COR-L47 (cell line): ENCODE measurements around the gene CARS1.

Experiments used
- DNase-seq: peaks from one replicate; lab custom pipeline; 2025; lab: John Stamatoyannopoulos, UW

Gene CARS1

DNA sequence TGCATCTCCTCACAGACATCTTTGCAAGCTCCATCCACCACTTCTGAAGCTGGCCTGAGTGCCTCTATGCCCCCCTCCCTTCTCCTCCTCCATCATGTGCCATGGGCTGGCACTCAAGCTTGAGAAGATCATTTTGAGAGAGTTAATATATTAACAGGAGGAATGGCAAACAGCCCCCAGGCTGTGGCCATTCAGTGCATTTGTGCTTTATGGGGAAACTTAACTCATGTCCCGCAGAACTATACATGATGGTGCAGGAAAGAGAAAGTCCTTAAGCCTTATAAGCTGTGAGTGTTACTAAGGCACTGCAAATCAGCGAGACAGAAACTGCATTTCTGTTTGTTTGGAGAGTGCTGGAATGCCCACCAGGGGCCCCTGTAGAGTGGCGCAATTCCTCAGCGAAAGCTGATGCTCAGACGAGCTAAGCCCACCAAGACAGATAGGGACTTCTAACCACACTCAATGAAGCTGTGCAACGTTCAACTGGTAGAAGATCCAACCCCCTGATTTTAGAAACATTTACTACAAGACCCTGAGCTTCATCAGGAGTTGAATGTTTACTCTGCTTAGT is 101.2 kb downstream of the CARS1 start:
- no peak for DNase-seq

DNA sequence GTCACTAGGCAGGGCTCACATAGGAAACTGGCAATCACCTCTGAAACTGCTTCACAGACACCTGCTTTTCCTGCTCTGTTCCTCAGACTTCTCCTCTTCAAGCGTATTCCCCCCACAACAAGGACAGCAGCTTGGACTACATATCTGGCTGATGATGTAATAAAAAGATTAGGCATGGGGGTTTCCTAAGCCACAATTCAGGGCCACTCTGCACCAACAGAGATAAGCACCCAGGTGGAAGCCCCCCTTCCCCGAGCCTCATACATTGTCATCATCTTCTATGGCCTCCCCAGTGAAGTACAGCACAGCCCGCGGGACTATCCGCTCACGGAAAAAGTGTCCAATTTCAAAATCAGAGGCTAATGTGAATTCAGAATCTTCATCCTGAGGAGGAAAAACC is 103.0 kb downstream of the CARS1 start:
- DNase-seq = no peak

DNA sequence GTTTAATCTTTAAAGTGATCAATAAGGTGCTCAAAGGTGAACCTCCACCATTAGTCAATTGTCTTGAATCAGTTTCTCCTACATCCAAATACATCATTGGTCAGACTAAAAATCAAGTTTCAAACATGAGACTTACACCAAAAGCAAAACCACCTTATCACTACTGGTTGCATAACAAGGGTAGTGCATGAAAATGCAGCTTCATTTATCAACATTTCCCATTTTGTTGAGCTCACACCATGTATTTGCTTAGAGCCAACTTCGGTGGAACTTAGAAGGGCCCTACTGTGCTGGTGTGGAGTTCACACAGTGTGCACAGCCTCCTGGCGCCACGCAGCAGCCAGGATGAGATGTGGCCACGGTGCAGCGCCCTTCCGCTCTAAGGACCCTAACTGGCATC is 104.9 kb downstream of the CARS1 start:
- DNase-seq = no peak

DNA sequence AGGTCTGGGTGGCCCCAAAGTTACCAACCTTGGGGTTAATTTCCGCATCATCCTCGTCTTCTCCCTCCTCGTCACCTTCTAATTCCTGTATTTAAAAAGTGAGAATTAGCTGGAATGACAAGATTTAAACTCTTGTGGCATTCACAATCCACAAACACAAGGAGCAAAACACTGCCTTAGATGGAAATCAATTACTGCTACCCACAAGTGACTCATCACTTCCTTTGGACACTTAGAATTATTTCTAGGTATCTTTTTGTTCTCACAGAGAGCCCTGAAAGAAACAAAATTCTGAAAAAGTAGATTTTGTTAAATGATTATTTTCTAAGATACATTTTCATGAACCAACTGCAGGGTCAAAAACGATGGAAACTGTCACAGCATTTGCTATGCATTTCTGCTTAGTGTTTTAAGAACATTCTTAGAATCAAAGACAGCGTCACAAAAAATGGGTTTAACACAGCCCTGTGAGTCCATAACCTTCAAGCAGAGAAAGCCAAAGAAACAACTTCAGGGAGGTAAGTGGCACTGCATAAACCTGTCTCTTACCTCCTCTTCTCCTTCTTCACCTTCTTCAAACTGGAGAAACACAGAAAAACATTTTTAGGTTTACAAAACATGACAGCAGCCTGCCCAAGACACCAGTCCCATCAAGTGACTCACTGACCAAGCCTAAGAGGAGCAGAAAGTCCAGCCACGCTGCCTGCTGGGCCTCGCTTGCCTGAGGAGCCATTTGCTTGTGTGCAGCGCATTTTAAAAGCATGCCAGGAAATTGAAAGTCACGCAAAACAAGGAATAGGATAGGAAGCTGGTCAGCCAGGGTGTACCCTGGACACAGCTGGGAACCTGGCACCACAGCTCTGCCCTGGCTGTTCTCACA is 105.8 kb downstream of the CARS1 start:
- no peak for DNase-seq
